HFF-Myc (cell line): ENCODE results near the gene CD84.
A peak's percentile ranks its signal among the peaks of the same experiment; 100 is the strongest.
"Not testable (repeated sequence)": the region's sequence is repeated elsewhere in the genome, so short reads cannot be mapped to it uniquely, and the experiment has no call there.

Experiments used
- DNase-seq: peaks from one replicate; pipeline ENCODE4 v3.0.0-alpha.2; 2011; ENCODE audit warnings: low read depth; ENCODE audit errors: extremely low read depth
- H3K4me3 ChIP-seq: replicated peaks from 2 replicates; pipeline ENCODE4 v1.5.1; 2011; ENCODE audit warnings: low read depth, mild to moderate bottlenecking, control low read depth, low read length
- CTCF ChIP-seq: IDR thresholded peaks from 2 replicates; pipeline ENCODE4 v1.5.1; 2012; ENCODE audit warnings: mild to moderate bottlenecking, low read depth, low read length, control low read depth; ENCODE audit errors: missing control alignments

CD84 gene

GRCh38 chr1:160500321-160500990 lies 78.8 kb downstream of the CD84 start:
- no peak overlapping the region for H3K4me3 ChIP-seq
- DNase-seq, result no peak
- no peak for TF ChIP-seq CTCF

- DNase-seq, result no peak
- TF ChIP-seq CTCF, result no peak
- no peak overlapping the region for H3K4me3 ChIP-seq
Measured at GRCh38 chr1:160499631-160500030, 79.7 kb downstream of the CD84 start.

DNA sequence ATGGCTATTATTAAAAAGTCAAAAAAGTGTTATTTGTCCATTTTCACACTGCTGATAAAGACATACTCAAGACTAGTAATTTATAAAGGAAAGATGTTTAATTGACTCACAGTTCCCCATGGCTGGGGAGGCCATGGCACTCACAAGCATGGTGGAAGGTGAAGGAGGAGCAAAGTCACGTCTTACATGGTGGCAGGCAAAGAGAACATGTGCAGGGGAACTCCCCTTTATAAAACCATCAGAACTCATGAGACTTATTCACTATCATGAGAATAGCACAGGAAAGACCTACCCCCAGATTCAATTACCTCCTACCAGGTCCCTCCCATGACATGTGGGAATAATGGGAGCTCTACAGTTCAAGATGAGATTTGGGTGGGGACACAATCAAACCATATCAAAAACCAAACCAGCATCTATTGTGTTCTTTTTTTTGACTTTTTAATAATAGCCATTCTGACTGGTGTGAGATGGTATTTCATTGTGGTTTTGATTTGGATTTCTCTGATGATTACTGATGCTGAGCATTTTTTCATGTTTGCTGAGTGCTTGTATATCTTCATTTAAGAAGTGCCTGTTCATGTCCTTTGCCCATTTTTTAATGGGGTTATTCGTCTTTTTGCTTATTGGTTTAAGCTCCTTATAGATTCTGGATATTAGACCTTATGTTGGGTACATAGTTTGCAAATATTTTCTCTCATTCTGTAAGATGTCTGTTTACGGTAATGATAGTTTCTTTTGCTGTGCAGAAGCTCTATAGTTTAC lies 80.8 kb downstream of the CD84 start:
- not testable (repeated sequence) for H3K4me3 ChIP-seq, DNase-seq

GRCh38 chr1:160496334-160496733 lies 83.0 kb downstream of the CD84 start:
- DNase-seq, result no peak
- no peak overlapping the region for H3K4me3 ChIP-seq
- TF ChIP-seq CTCF, result no peak

DNA sequence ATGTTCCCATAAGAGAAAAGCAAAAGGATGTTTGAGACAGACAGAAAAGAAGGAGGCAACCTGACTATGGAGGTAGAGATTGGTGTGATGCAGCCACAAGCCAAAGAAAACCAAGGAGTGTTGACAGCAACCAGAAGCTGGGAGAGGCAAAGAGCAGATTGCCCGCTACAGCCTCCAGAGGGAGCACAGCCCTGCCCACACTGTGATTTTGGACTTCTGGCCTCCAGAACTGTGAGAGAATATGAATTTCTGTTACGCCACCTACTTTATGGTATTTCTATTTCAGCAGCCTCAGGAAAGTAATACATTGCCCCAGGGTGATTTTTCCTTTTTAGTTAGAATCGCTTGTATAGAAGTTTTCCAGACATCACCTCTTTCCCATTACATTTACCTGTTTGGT lies 84.7 kb downstream of the CD84 start:
- H3K4me3 ChIP-seq, result no peak overlapping the region
- TF ChIP-seq CTCF, result peak; percentile 16
- DNase-seq, result no peak

DNA sequence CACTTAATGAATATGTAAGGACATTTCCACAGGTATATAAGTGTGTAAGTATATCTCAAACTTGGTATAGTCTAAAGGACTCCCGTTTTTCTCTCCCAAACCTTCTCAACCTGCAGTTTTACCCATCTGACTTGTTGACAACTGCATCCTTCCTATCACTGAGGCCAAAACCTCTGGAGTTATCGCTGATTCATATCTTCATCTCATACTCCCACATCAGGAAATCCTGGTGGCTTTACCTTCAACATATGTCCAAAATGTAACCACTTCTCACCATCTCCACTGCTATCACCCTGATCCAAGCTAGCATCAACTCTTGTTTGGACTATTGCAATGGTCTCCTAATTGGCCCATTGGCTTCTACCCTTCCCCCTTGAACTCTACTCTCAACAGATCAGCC lies 86.7 kb downstream of the CD84 start:
- no peak for DNase-seq
- no peak for TF ChIP-seq CTCF
- H3K4me3 ChIP-seq, result no peak overlapping the region

DNA sequence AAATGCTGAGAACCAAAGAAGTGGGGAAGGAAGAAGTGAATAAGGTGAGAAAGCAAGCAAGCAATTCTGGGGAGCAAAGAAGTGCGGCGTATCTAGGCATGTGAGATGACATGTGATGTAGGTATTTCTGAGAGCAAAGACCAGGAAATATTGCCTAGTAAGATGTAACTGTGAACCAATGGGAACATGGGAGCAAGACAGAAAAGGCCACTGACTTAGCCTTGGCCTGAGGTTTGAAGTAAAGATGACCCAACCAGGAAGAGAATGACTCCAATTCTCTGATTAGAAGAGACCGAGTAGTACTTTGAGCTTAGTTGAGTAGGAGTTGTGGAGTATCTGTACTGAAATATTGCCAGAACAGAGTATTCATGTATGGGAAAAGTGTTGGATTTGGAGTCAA lies 87.3 kb downstream of the CD84 start:
- no peak for DNase-seq
- H3K4me3 ChIP-seq, result no peak overlapping the region
- TF ChIP-seq CTCF, result no peak
